NK-92 (cell line): Measurements from ENCODE around the gene LOXHD1.

ENCODE experiments used
- DNase-seq: peaks from one replicate; lab custom pipeline; 2025; ENCODE audit not compliant: unreplicated experiment; lab: John Stamatoyannopoulos, UW

The LOXHD1 gene

GRCh38 chr18:46672062-46672970 is 15.3 kb upstream of the LOXHD1 start:
- DNase-seq = no peak

GRCh38 chr18:46668694-46669093 is 11.7 kb upstream of the LOXHD1 start:
- DNase-seq = no peak

GRCh38 chr18:46668135-46668534 is 11.1 kb upstream of the LOXHD1 start:
- DNase-seq = no peak

- no peak for DNase-seq
These were observed 6.5 kb upstream of the LOXHD1 start for GRCh38 chr18:46663539-46663938.

- DNase-seq = no peak
These were observed 4.1 kb upstream of the LOXHD1 start for GRCh38 chr18:46660957-46661749.

GRCh38 chr18:46659484-46659883 is 2.5 kb upstream of the LOXHD1 start:
- DNase-seq = no peak

- DNase-seq = no peak
These were observed 500 bp downstream of the LOXHD1 start for GRCh38 chr18:46656326-46657114.

- no peak for DNase-seq
These were observed 4.6 kb downstream of the LOXHD1 start for GRCh38 chr18:46652372-46652771.

- no peak for DNase-seq
These were observed 6.3 kb downstream of the LOXHD1 start for GRCh38 chr18:46650681-46651080.

GRCh38 chr18:46649071-46649862 is 7.8 kb downstream of the LOXHD1 start:
- no peak for DNase-seq

- no peak for DNase-seq
These were observed 10.6 kb downstream of the LOXHD1 start for GRCh38 chr18:46646468-46646867.

- no peak for DNase-seq
These were observed 14.5 kb downstream of the LOXHD1 start for GRCh38 chr18:46642561-46642960.

GRCh38 chr18:46641917-46642316 is 15.1 kb downstream of the LOXHD1 start:
- DNase-seq = no peak

- DNase-seq = no peak
These were observed 17.6 kb downstream of the LOXHD1 start for GRCh38 chr18:46639386-46639785.

GRCh38 chr18:46636040-46636630 is 20.9 kb downstream of the LOXHD1 start:
- no peak for DNase-seq

- DNase-seq = no peak
These were observed 24.5 kb downstream of the LOXHD1 start for GRCh38 chr18:46632401-46633071.

GRCh38 chr18:46630991-46631390 is 26.0 kb downstream of the LOXHD1 start:
- no peak for DNase-seq

- no peak for DNase-seq
These were observed 26.9 kb downstream of the LOXHD1 start for GRCh38 chr18:46630160-46630559.

- no peak for DNase-seq
These were observed 27.7 kb downstream of the LOXHD1 start for GRCh38 chr18:46629361-46629760.

GRCh38 chr18:46628206-46628605 is 28.8 kb downstream of the LOXHD1 start:
- DNase-seq = no peak
